GM12878 (cell line): Measurements from ENCODE around the gene TNRC18. TPM values are rescaled to one million over a fixed set of nuclear protein-coding genes. Genes with fewer than 3 reads are reported as not detected.

Source experiments
- BACH1 ChIP-seq: fragments of 450-650 bp; IDR thresholded peaks from 2 replicates; pipeline ENCODE4 v1.6.1; 2017; ENCODE audit warnings: mild to moderate bottlenecking, borderline replicate concordance
- CBFB ChIP-seq: IDR thresholded peaks from 2 replicates; pipeline ENCODE4 v1.6.1; 2016; ENCODE audit warnings: antibody characterized with exemption, low read depth
- CHD1 ChIP-seq: IDR thresholded peaks from 2 replicates; pipeline ENCODE4 v1.6.1; 2012; ENCODE audit warnings: low read depth, low read length, improper control_type of control experiment
- CHD2 ChIP-seq: IDR thresholded peaks from 2 replicates; pipeline ENCODE4 v1.6.1; 2011; ENCODE audit warnings: low read depth, low read length, improper control_type of control experiment, borderline replicate concordance
- CREB1 ChIP-seq: IDR thresholded peaks from 2 replicates; pipeline ENCODE4 v1.6.1; 2012; ENCODE audit warnings: low read depth, mild to moderate bottlenecking, inconsistent platforms
- CREM ChIP-seq: IDR thresholded peaks from 2 replicates; pipeline ENCODE4 v1.6.1; 2014; ENCODE audit warnings: antibody characterized with exemption, low read depth
- DPF2 ChIP-seq: fragments of 450-650 bp; IDR thresholded peaks from 2 replicates; pipeline ENCODE4 v1.6.1; 2017; ENCODE audit warnings: mild to moderate bottlenecking
- ETV6 ChIP-seq, 2 experiments: fragments of 450-650 bp in 1 of 2; IDR thresholded peaks in 1 of 2; conservative IDR thresholded peaks in 1 of 2; 2 replicates each; pipeline ENCODE4 v1.6.1; 2014; ENCODE audit warnings: antibody characterized with exemption in 1 of 2, borderline replicate concordance in 1 of 2, low read depth in 1 of 2, mild to moderate bottlenecking in 1 of 2, moderate library complexity in 1 of 2
- IKZF1 ChIP-seq: fragments of 450-650 bp; conservative IDR thresholded peaks from 2 replicates; pipeline ENCODE4 v1.6.1; 2017; ENCODE audit warnings: antibody characterized with exemption, mild to moderate bottlenecking
- NFIC ChIP-seq: IDR thresholded peaks from 2 replicates; pipeline ENCODE4 v1.6.1; 2012; ENCODE audit warnings: low read depth, mild to moderate bottlenecking, inconsistent platforms, low read length, moderate library complexity
- NFXL1 ChIP-seq: fragments of 450-650 bp; IDR thresholded peaks from 2 replicates; pipeline ENCODE4 v1.6.1; 2017; ENCODE audit warnings: antibody characterized with exemption, mild to moderate bottlenecking, borderline replicate concordance
- NKRF ChIP-seq: fragments of 450-650 bp; conservative IDR thresholded peaks from 2 replicates; pipeline ENCODE4 v1.6.1; 2017; ENCODE audit warnings: mild to moderate bottlenecking, moderate library complexity
- NR2C1 ChIP-seq: fragments of 450-650 bp; IDR thresholded peaks from 2 replicates; pipeline ENCODE4 v1.6.1; 2017; ENCODE audit warnings: antibody characterized with exemption, mild to moderate bottlenecking, moderate library complexity
- POLR2AphosphoS2 ChIP-seq: IDR thresholded peaks from 2 replicates; pipeline ENCODE4 v1.6.1; 2011; ENCODE audit warnings: low read depth, mild to moderate bottlenecking, low read length, improper control_type of control experiment, moderate library complexity
- POU2F2 ChIP-seq: IDR thresholded peaks from 3 replicates; pipeline ENCODE4 v1.6.1; 2011; ENCODE audit warnings: low read depth, mild to moderate bottlenecking, low read length, borderline replicate concordance
- RAD21 ChIP-seq: IDR thresholded peaks from 2 replicates; pipeline ENCODE4 v1.6.1; 2011; ENCODE audit warnings: mild to moderate bottlenecking, low read depth, low read length, moderate library complexity; ENCODE audit not compliant: insufficient read depth
- RBBP5 ChIP-seq: fragments of 200-600 bp; sonication (generic); conservative IDR thresholded peaks from 2 replicates; pipeline ENCODE4 v1.6.1; 2016
- RCOR1 ChIP-seq: conservative IDR thresholded peaks from 2 replicates; pipeline ENCODE4 v1.6.1; 2012; ENCODE audit warnings: low read depth, low read length, improper control_type of control experiment
- RELB ChIP-seq: fragments of 450-650 bp; IDR thresholded peaks from 2 replicates; pipeline ENCODE4 v1.6.1; 2017; ENCODE audit warnings: low read depth, mild to moderate bottlenecking, moderate library complexity
- RUNX3 ChIP-seq: IDR thresholded peaks from 2 replicates; pipeline ENCODE4 v1.6.1; 2012; ENCODE audit warnings: low read length, inconsistent platforms
- SMARCA5 ChIP-seq: fragments of 450-650 bp; IDR thresholded peaks from 2 replicates; pipeline ENCODE4 v1.6.1; 2017; ENCODE audit warnings: mild to moderate bottlenecking
- SP1 ChIP-seq: IDR thresholded peaks from one replicate; pipeline ENCODE4 v1.6.1; 2011; ENCODE audit warnings: low read depth, low read length
- SREBF2 ChIP-seq: IDR thresholded peaks from 2 replicates; pipeline ENCODE4 v1.6.1; 2012; ENCODE audit warnings: mild to moderate bottlenecking, low read length
- WRNIP1 ChIP-seq: IDR thresholded peaks from 2 replicates; pipeline ENCODE4 v1.6.1; 2011; ENCODE audit warnings: low read depth, low read length, improper control_type of control experiment, borderline replicate concordance
- ZNF274 ChIP-seq: IDR thresholded peaks from one replicate; pipeline ENCODE4 v1.8.0; 2011; ENCODE audit not compliant: insufficient read length, insufficient read depth
- ZNF384 ChIP-seq: IDR thresholded peaks from 2 replicates; pipeline ENCODE4 v1.6.1; 2012; ENCODE audit warnings: low read depth, mild to moderate bottlenecking, low read length, improper control_type of control experiment, borderline replicate concordance
- ZSCAN29 ChIP-seq: fragments of 450-650 bp; IDR thresholded peaks from 2 replicates; pipeline ENCODE4 v1.6.1; 2017; ENCODE audit warnings: mild to moderate bottlenecking, moderate library complexity
- polyA plus RNA-seq, 11 experiments: library from polyadenylated mRNA; depleted of rRNA in 4 of 11; unstranded in 6 of 11; stranded (reverse) in 5 of 11; fragments of >200 nt; fragmentation: Nextera tagmentation in 4 of 11; fragmentation: Illumina TruSeq in 1 of 11; extraction: Ambion mirVana in 4 of 11; extraction: Trizol in 1 of 11; gene quantifications; 1 replicate in 1 of 11; 2 replicates in 10 of 11; pipeline versions ENCODE4 v1.2.1 to v1.2.3, GENCODE V29; 2011 to 2016; ENCODE audit warnings: inconsistent platforms in 2 of 11, missing spikeins in 2 of 11, low read depth in 1 of 11
- total RNA-seq, 4 experiments: library from RNA; depleted of rRNA in 3 of 4; stranded (reverse); fragments of >200 nt in 3 of 4; fragmentation: Illumina TruSeq in 1 of 4; extraction: Trizol in 1 of 4; gene quantifications; 2 replicates each; pipeline versions ENCODE4 v1.2.1 to v1.2.3, GENCODE V29; 2013 to 2021
- TF ChIP-seq, protein P1 (sequence below): IDR thresholded peaks from 2 replicates; pipeline ENCODE4 v1.6.1; 2011; ENCODE audit warnings: borderline replicate concordance, low read depth, mild to moderate bottlenecking, moderate library complexity, mixed read lengths, low read length; ENCODE audit not compliant: insufficient read depth; ENCODE audit errors: extremely low read length
- TF ChIP-seq, protein P2 (sequence below): IDR thresholded peaks from 2 replicates; pipeline ENCODE4 v1.6.1; 2012; ENCODE audit warnings: low read length, inconsistent platforms

TNRC18 gene
- total and polyA plus RNA-seq, 10 of the 15 experiments (the other 5 are each of a cell fraction or from before 2014, with no cell fraction given) = 0.02 to 31.7 (median 5.4) TPM

DNA sequence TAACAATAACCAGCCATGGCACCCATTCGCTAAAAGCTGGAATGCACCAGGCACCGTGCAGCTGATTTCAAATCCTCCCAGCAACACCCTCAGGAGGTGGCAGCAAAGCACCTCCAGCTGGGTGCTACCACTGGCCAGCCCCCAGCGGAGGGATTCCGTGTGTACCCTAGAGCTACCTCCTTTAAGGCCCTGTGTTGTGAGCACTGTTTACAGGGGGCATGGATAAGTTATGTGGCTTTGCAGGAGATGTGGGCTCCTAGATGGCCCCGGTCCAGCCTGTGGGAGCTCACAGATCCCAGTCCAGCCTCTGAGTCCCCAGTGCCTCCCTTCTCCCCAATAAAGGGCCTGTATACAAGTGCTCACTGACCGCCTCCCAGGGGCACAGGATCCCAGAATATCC, 27.1 kb downstream of the TNRC18 start (continued):
- TF ChIP-seq SMARCA5 (peak; percentile 84), RELB (0 out of 2 replicates have a peak, but pooled peaks have one; percentile 14), CHD2 (0 out of 2 replicates have a peak, but pooled peaks have one; percentile 42), NFXL1 (no peak), RBBP5 (no peak), DPF2 (no peak), ZNF274 (no peak), WRNIP1 (no peak), CHD1 (no peak), NR2C1 (no peak), CREB1 (no peak), RCOR1 (no peak), ETV6 (conservative IDR thresholded peaks at IDR 0.05 in 1 of 2, IDR thresholded peaks at IDR 0.05 in 1 of 2; ENCODE audit: borderline replicate concordance in 1 of 2, low read depth in 1 of 2) (no peak), NFIC (no peak), BACH1 (no peak), SREBF2 (no peak), POU2F2 (no peak), ZNF384 (no peak), CBFB (no peak), IKZF1 (no peak), POLR2AphosphoS2 (no peak), RUNX3 (peak; percentile 44), SP1 (no peak), NKRF (peak; percentile 55; the same call in 1 of the 2 replicates), RAD21 (peak; percentile 62), CREM (no peak), ZSCAN29 (peak; percentile 31; the same call in 1 of the 2 replicates)
- TF ChIP-seq, protein P1, sequence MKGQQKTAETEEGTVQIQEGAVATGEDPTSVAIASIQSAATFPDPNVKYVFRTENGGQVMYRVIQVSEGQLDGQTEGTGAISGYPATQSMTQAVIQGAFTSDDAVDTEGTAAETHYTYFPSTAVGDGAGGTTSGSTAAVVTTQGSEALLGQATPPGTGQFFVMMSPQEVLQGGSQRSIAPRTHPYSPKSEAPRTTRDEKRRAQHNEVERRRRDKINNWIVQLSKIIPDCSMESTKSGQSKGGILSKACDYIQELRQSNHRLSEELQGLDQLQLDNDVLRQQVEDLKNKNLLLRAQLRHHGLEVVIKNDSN = no peak
- TF ChIP-seq, protein P2, sequence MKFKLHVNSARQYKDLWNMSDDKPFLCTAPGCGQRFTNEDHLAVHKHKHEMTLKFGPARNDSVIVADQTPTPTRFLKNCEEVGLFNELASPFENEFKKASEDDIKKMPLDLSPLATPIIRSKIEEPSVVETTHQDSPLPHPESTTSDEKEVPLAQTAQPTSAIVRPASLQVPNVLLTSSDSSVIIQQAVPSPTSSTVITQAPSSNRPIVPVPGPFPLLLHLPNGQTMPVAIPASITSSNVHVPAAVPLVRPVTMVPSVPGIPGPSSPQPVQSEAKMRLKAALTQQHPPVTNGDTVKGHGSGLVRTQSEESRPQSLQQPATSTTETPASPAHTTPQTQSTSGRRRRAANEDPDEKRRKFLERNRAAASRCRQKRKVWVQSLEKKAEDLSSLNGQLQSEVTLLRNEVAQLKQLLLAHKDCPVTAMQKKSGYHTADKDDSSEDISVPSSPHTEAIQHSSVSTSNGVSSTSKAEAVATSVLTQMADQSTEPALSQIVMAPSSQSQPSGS = no peak
